Measurements from ENCODE around the gene MAPK8IP2.
A peak's percentile ranks its signal among the peaks of the same experiment; 100 is the strongest.

MAPK8IP2 gene

GRCh38 chr22:50575426-50575941 is 25.1 kb upstream of the MAPK8IP2 start:
- DNase-seq (ENCODE audit: low read depth) = no peak

- DNase-seq (ENCODE audit: low read depth) = no peak
These were observed 24.5 kb upstream of the MAPK8IP2 start for GRCh38 chr22:50576070-50576469.

- DNase-seq (ENCODE audit: low read depth) = no peak
These were observed 23.5 kb upstream of the MAPK8IP2 start for GRCh38 chr22:50576806-50577696.

GRCh38 chr22:50577697-50577986 is 23.0 kb upstream of the MAPK8IP2 start:
- no peak for DNase-seq (ENCODE audit: low read depth)

- no peak for DNase-seq (ENCODE audit: low read depth)
These were observed 22.4 kb upstream of the MAPK8IP2 start, which contains the start of gene CPT1B for GRCh38 chr22:50577987-50578775. TSS of gene CPT1B (minus strand) at chr22:50578427. CDS start at chr22:50577915, 512 bp downstream.

- no peak for DNase-seq (ENCODE audit: low read depth)
These were observed 21.8 kb upstream of the MAPK8IP2 start for GRCh38 chr22:50578776-50579310.

- DNase-seq (ENCODE audit: low read depth) = no peak
These were observed 20.8 kb upstream of the MAPK8IP2 start for GRCh38 chr22:50579752-50580151.

GRCh38 chr22:50581031-50581949 is 19.3 kb upstream of the MAPK8IP2 start:
- DNase-seq (ENCODE audit: low read depth) = no peak

GRCh38 chr22:50581950-50582492 is 18.6 kb upstream of the MAPK8IP2 start:
- DNase-seq (ENCODE audit: low read depth) = no peak

- peak; percentile 98 for DNase-seq (ENCODE audit: low read depth)
These were observed 17.9 kb upstream of the MAPK8IP2 start, which contains the start of gene CHKB for GRCh38 chr22:50582493-50583293. TSS of gene CHKB (minus strand) at chr22:50582849. CDS start at chr22:50582781, 68 bp downstream.

- DNase-seq (ENCODE audit: low read depth) = no peak
These were observed 17.2 kb upstream of the MAPK8IP2 start for GRCh38 chr22:50583294-50583861.

- DNase-seq (ENCODE audit: low read depth) = no peak
These were observed 16.2 kb upstream of the MAPK8IP2 start for GRCh38 chr22:50584106-50585096.

GRCh38 chr22:50585238-50585637 is 15.4 kb upstream of the MAPK8IP2 start:
- no peak for DNase-seq (ENCODE audit: low read depth)

- no peak for DNase-seq (ENCODE audit: low read depth)
These were observed 14.8 kb upstream of the MAPK8IP2 start for GRCh38 chr22:50585781-50586180.

GRCh38 chr22:50586416-50586815 is 14.2 kb upstream of the MAPK8IP2 start:
- no peak for DNase-seq (ENCODE audit: low read depth)

GRCh38 chr22:50587407-50587806 is 13.2 kb upstream of the MAPK8IP2 start:
- DNase-seq (ENCODE audit: low read depth) = no peak

GRCh38 chr22:50595189-50595588 is 5.4 kb upstream of the MAPK8IP2 start:
- DNase-seq (ENCODE audit: low read depth) = no peak

GRCh38 chr22:50597097-50597496 is 3.5 kb upstream of the MAPK8IP2 start:
- DNase-seq (ENCODE audit: low read depth) = no peak

All from activated T-cell treated with anti-CD3 and anti-CD28 coated beads for 24 hours (primary cell).